Glutamatergic neuron (in vitro differentiated cells): ENCODE data around the gene UBE4B. TPM values are rescaled to one million over a fixed set of nuclear protein-coding genes. Genes with fewer than 3 reads are reported as not detected.

Source experiments
- DNase-seq: peaks from one replicate; pipeline ENCODE4 v3.0.0; 2022
- H3K27ac Mint-ChIP-seq: one replicate; pipeline ENCODE4 v1.8.0; 2020; ENCODE audit warnings: mild to moderate bottlenecking, mixed read lengths, inconsistent platforms; ENCODE audit not compliant: unreplicated experiment
- H3K27me3 Mint-ChIP-seq: one replicate; pipeline ENCODE4 v1.8.0; 2020; ENCODE audit warnings: mild to moderate bottlenecking, moderate library complexity, mixed read lengths, inconsistent platforms; ENCODE audit not compliant: unreplicated experiment
- H3K36me3 Mint-ChIP-seq: one replicate; pipeline ENCODE4 v1.8.0; 2020; ENCODE audit warnings: mild to moderate bottlenecking, mixed read lengths, inconsistent platforms; ENCODE audit not compliant: unreplicated experiment
- H3K4me1 Mint-ChIP-seq: one replicate; pipeline ENCODE4 v1.8.0; 2020; ENCODE audit warnings: mild to moderate bottlenecking, low read depth, mixed read lengths, inconsistent platforms; ENCODE audit not compliant: unreplicated experiment
- H3K4me3 Mint-ChIP-seq: one replicate; pipeline ENCODE4 v1.8.0; 2020; ENCODE audit warnings: mild to moderate bottlenecking, mixed read lengths, inconsistent platforms; ENCODE audit not compliant: unreplicated experiment
- H3K9me3 Mint-ChIP-seq: one replicate; pipeline ENCODE4 v1.8.0; 2020; ENCODE audit warnings: mild to moderate bottlenecking, moderate library complexity, mixed read lengths, inconsistent platforms; ENCODE audit not compliant: unreplicated experiment
- total RNA-seq: library from RNA; stranded (reverse); fragmentation: NEBNext Ultra II Directional; extraction: Animal tissue kit (Norgen Biotek cat#: 25700); gene quantifications from one replicate; pipeline ENCODE4 v1.2.1, GENCODE V29; 2021; ENCODE audit not compliant: unreplicated experiment
- TF ChIP-seq, protein P1 (sequence below): fragments of 200-600 bp; sonication (generic); IDR thresholded peaks from one replicate; pipeline ENCODE4 v1.5.0; 2021; ENCODE audit not compliant: partially characterized antibody, unreplicated experiment

UBE4B gene
- total RNA-seq, 1 donor from 2014 or later, result 94.1 TPM

DNA sequence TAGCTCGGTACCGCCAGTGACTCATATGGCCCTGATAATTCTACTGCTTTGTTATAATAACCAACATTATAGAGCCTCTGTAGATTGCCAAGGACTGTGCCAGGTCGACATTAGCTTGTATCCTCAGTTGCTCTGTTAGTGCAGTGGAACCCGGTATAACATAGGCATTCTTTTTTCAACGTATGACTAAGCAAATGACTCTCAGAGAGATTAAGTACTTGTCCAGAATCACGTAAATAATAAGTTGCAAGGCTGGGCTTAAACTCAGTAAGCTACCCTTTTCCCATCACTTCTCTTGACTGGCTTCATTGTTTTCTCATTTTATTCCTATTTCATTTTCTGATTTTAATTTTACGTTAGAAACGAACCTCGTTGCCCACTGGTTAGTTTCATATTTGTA, 85.1 kb downstream of the UBE4B start:
- H3K4me3 Mint-ChIP-seq, result no peak overlapping the region
- no peak for DNase-seq
- peaks cover 6% of the 10 kb centered on the region for H3K4me1 Mint-ChIP-seq
- H3K27ac Mint-ChIP-seq, result no peak overlapping the region
- H3K36me3 Mint-ChIP-seq, result no peaks in the 10 kb centered on the region
- peaks cover 1% of the 10 kb centered on the region for H3K9me3 Mint-ChIP-seq
- TF ChIP-seq, protein P1, sequence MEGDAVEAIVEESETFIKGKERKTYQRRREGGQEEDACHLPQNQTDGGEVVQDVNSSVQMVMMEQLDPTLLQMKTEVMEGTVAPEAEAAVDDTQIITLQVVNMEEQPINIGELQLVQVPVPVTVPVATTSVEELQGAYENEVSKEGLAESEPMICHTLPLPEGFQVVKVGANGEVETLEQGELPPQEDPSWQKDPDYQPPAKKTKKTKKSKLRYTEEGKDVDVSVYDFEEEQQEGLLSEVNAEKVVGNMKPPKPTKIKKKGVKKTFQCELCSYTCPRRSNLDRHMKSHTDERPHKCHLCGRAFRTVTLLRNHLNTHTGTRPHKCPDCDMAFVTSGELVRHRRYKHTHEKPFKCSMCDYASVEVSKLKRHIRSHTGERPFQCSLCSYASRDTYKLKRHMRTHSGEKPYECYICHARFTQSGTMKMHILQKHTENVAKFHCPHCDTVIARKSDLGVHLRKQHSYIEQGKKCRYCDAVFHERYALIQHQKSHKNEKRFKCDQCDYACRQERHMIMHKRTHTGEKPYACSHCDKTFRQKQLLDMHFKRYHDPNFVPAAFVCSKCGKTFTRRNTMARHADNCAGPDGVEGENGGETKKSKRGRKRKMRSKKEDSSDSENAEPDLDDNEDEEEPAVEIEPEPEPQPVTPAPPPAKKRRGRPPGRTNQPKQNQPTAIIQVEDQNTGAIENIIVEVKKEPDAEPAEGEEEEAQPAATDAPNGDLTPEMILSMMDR, result no peak
- peaks cover 1% of the 10 kb centered on the region for H3K27me3 Mint-ChIP-seq

DNA sequence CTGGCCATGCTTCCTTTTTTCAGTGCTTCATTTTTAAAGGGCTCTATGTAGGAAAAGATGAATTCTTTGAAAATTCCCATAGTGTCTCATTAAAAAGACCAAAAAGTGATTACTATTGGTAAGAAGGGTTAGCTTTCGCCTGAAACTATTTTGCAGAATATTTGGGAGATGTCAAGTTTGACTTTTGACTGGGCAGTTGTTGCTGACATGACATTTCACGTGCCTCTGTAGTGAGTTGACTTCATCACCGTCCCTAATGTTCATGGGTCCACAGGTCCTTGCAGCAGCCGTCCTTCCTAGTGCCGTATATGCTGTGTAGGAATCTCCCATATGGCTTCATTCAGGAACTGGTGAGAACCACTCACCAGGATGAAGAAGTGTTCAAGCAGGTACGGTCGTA, 88.9 kb downstream of the UBE4B start:
- no peaks in the 10 kb centered on the region for H3K27me3 Mint-ChIP-seq
- DNase-seq, result no peak
- no peaks in the 10 kb centered on the region for H3K9me3 Mint-ChIP-seq
- no peak overlapping the region for H3K27ac Mint-ChIP-seq
- TF ChIP-seq, protein P1, result no peak
- no peak overlapping the region for H3K4me3 Mint-ChIP-seq
- H3K36me3 Mint-ChIP-seq, result no peaks in the 10 kb centered on the region
- peaks cover under 1% of the 10 kb centered on the region for H3K4me1 Mint-ChIP-seq

DNA sequence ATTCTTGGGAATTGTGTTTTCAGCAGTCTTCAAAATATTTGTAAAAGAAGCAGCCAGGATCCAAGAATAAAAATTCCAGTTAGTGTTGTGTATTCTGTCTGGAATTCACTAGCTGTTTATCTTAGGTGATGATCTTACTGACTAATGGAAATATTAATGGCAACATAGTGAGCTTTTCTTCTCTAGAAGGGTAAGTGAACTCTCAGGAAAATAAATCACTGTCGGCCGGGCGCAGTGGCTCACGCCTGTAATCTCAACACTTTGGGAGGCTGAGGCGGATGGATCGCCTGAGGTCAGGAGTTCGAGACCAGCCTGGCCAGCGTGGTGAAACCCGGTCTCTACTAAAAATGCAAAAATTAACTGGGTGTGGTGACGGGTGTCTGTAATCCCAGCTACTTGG, 90.2 kb downstream of the UBE4B start:
- Mint-ChIP-seq H3K4me3 (no peak overlapping the region), H3K9me3 (no peaks in the 10 kb centered on the region), H3K36me3 (no peaks in the 10 kb centered on the region), H3K27ac (no peak overlapping the region), H3K27me3 (no peaks in the 10 kb centered on the region), H3K4me1 (peaks cover 6% of the 10 kb centered on the region)
- TF ChIP-seq, protein P1, result no peak
- DNase-seq, result no peak

DNA sequence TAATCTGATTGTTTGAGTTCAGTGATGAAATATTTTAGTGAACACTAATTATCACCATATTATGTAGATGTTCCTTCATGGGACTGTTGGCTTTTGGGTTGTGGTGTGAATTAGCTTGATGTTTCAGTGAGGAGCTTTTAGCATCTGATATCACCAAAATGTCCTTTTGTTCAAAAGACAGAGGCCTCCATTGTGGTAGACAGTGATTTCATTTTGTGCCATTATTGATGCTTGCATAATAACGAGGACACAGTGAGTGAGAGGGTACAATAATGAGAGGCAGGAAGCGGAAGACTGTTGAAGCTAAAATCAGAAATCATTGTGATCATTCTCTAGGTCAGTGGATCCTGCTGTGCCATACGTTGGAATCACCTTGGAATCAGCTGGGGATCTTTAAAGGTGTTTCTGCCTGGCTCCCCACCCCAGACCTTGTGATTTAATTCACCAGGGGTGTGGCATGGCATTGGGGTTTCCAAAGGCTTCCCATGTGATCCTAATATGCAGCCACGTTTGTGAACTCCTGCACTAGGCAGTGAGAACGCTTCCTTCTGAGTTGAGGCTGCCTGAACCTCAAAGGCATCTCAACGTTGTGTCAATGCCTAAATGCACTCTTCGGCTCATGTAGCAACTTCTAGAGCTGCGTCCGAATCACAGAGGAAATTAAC, 95.5 kb downstream of the UBE4B start:
- DNase-seq, result no peak
- Mint-ChIP-seq H3K9me3 (no peaks in the 10 kb centered on the region), H3K27me3 (no peaks in the 10 kb centered on the region)

DNA sequence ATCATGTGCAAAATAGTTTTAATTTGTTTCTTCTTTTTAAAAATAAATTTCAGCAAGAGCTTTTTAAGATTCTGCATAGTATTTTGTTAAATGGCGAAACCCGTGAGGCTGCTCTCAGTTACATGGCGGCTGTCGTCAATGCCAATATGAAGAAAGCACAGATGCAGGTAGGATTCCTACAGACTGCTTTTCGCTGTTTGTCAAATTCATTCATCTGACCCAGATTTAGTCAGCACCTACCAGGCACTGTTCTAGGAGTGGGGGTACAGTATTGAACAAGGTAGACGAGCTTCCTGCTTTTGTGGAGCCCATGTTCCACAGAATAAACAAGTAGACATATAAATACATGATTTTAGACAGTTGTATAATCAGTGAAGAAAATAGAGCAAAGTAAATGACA, 99.6 kb downstream of the UBE4B start:
- no peaks in the 10 kb centered on the region for H3K27me3 Mint-ChIP-seq
- peaks cover 6% of the 10 kb centered on the region for H3K4me1 Mint-ChIP-seq
- DNase-seq, result no peak
- H3K27ac Mint-ChIP-seq, result peak overlapping the region; percentile 26
- H3K36me3 Mint-ChIP-seq, result peaks cover 6% of the 10 kb centered on the region
- H3K4me3 Mint-ChIP-seq, result no peak overlapping the region
- no peaks in the 10 kb centered on the region for H3K9me3 Mint-ChIP-seq
- TF ChIP-seq, protein P1, result no peak

More for the DNA sequence above, 95.5 kb downstream of the UBE4B start:
- TF ChIP-seq, protein P1, result no peak
- Mint-ChIP-seq H3K4me1 (peaks cover 9% of the 10 kb centered on the region), H3K4me3 (peak overlapping the region; percentile 2), H3K36me3 (peaks cover 6% of the 10 kb centered on the region), H3K27ac (no peak overlapping the region)
